GM18873 (cell line): ENCODE results near the gene PDE8B.

Source experiments
- ATAC-seq: cut with Tn5 transposase; IDR thresholded peaks from one replicate; pipeline ENCODE4 v1.9.1; 2021; ENCODE audit warnings: mild to moderate bottlenecking, moderate library complexity, moderate number of reproducible peaks; ENCODE audit not compliant: unreplicated experiment, low FRiP score

PDE8B gene

GRCh38 chr5:77210091-77210963, at the start of gene PDE8B:
PDE8B (plus strand) TSS chr5:77210680; CDS start chr5:77210926, 246 bp downstream.
- no peak for ATAC-seq

- no peak for ATAC-seq
Observed at GRCh38 chr5:77163453-77163852, 47.0 kb upstream of the PDE8B start.

GRCh38 chr5:77167063-77167462, 43.4 kb upstream of the PDE8B start:
- no peak for ATAC-seq

- ATAC-seq, result no peak
Observed at GRCh38 chr5:77167695-77168121, 42.8 kb upstream of the PDE8B start.

GRCh38 chr5:77168161-77168878, 42.2 kb upstream of the PDE8B start:
- no peak for ATAC-seq

- no peak for ATAC-seq
Observed at GRCh38 chr5:77168879-77169244, 41.6 kb upstream of the PDE8B start.

- no peak for ATAC-seq
Observed at GRCh38 chr5:77170196-77170890, 40.1 kb upstream of the PDE8B start.

- ATAC-seq, result no peak
Observed at GRCh38 chr5:77171141-77171910, 39.2 kb upstream of the PDE8B start.

GRCh38 chr5:77172713-77173328, 37.7 kb upstream of the PDE8B start:
- ATAC-seq, result no peak

GRCh38 chr5:77174526-77174925, 36.0 kb upstream of the PDE8B start:
- ATAC-seq, result no peak

GRCh38 chr5:77175231-77175630, 35.2 kb upstream of the PDE8B start:
- no peak for ATAC-seq

GRCh38 chr5:77176429-77176828, 34.1 kb upstream of the PDE8B start:
- ATAC-seq, result no peak

GRCh38 chr5:77177576-77177975, 32.9 kb upstream of the PDE8B start:
- ATAC-seq, result no peak

GRCh38 chr5:77180167-77181081, 30.1 kb upstream of the PDE8B start:
- no peak for ATAC-seq

- no peak for ATAC-seq
Observed at GRCh38 chr5:77181173-77181572, 29.3 kb upstream of the PDE8B start.

- no peak for ATAC-seq
Observed at GRCh38 chr5:77181596-77182304, 28.7 kb upstream of the PDE8B start.

- ATAC-seq, result no peak
Observed at GRCh38 chr5:77182367-77182766, 28.1 kb upstream of the PDE8B start.

GRCh38 chr5:77186652-77187370, 23.7 kb upstream of the PDE8B start:
- no peak for ATAC-seq
